ENCODE results near the gene RAMP2.
"Not testable (repeated sequence)": the region's sequence is repeated elsewhere in the genome, so short reads cannot be mapped to it uniquely, and the experiment has no call there.

RAMP2 gene

DNA sequence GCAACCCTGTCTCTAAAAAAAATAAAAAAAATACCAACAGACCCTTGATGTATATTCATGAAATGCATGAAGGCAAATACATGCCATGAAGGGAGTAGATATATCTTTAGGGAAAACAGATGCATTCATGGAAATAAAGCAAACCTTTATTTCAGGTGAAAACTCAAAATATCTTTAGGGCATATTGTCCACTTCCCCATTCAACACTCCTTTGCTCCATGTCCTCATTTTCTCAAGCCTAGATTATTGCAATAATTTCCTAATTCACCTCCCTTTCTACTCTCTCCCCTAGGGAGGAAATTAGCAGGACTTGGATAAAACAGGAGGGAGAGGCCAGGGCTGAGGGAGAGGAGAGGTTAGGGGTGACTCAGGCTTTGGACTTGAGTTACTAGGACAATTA, 6.5 kb downstream of the RAMP2 start:
- TF ChIP-seq, protein P1, sequence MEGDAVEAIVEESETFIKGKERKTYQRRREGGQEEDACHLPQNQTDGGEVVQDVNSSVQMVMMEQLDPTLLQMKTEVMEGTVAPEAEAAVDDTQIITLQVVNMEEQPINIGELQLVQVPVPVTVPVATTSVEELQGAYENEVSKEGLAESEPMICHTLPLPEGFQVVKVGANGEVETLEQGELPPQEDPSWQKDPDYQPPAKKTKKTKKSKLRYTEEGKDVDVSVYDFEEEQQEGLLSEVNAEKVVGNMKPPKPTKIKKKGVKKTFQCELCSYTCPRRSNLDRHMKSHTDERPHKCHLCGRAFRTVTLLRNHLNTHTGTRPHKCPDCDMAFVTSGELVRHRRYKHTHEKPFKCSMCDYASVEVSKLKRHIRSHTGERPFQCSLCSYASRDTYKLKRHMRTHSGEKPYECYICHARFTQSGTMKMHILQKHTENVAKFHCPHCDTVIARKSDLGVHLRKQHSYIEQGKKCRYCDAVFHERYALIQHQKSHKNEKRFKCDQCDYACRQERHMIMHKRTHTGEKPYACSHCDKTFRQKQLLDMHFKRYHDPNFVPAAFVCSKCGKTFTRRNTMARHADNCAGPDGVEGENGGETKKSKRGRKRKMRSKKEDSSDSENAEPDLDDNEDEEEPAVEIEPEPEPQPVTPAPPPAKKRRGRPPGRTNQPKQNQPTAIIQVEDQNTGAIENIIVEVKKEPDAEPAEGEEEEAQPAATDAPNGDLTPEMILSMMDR (IDR thresholded peaks at IDR 0.05; ENCODE audit: borderline replicate concordance, control extremely low read depth, extremely low read depth, insufficient read depth, missing control alignments), result no peak
- no peak for DNase-seq (ENCODE audit: low spot score)
- in situ Hi-C loops (cut with MboI; ENCODE audit: low sequenced_read_pairs, unreplicated experiment), result no loop called here

DNA sequence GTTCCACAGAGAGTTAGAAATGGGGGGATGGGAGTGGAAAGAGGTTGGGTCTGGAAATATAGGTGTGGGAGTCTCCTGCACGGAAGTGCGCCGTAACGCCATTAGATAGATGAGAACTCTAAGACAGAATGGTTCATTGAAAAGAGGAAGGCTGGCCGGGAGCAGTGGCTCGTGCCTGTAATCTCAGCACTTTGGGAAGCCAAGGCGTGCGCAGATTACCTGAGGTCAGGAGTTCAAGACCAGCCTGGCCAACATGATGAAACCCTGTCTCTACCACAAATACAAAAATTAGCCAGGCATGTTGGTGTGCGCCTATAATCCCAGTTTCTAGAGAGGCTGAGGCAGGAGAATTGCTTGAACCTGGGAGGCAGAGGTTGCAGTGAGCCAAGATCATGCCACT, 7.0 kb downstream of the RAMP2 start:
- in situ Hi-C loops (cut with MboI; ENCODE audit: low sequenced_read_pairs, unreplicated experiment); DNase-seq (ENCODE audit: low spot score): not testable (repeated sequence)

DNA sequence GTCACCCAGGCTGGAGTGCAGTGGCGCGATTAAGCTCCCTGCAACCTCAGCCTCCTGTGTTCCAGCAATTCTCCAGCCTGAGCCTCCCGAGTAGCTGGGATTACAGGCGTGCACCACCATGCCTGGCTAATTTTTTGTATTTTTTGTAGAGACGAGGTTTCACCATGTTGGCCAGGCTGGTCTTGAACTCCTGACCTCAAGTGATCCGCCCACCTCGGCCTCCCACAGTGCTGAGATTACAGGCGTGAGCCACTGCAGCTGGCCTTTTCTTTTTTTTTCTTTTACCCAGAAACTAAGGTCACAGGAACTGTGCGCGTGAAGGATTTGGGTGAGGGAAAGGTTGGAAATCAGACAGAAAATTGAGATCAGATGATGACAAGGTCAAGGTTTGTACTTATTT, 8.9 kb downstream of the RAMP2 start:
- DNase-seq (ENCODE audit: low spot score), result not testable (repeated sequence)

DNA sequence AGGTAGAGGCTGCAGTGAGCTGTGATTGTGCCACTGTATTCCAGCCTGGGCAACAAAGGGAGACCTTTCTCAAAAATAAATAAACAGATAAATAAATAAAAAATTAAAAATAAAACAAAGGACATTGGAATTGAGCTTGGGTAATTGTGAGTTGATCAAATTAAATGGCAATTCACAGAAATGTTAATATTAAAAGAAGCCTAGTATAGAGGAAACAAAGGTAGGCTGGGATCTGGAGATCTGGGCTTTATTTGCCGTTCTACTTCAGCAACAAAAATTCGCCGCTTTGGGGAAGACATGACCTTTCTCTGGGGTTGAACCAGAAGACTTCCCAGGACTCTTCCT, 11.9 kb downstream of the RAMP2 start:
- DNase-seq (ENCODE audit: low spot score), result no peak
- in situ Hi-C loops (cut with MboI; ENCODE audit: low sequenced_read_pairs, unreplicated experiment), result no loop called here
- TF ChIP-seq, protein P1 (IDR thresholded peaks at IDR 0.05; ENCODE audit: borderline replicate concordance, control extremely low read depth, extremely low read depth, insufficient read depth, missing control alignments), result no peak

More for the DNA sequence above, 8.9 kb downstream of the RAMP2 start:
- in situ Hi-C loops (cut with MboI; ENCODE audit: low sequenced_read_pairs, unreplicated experiment), result not testable (repeated sequence)

DNA sequence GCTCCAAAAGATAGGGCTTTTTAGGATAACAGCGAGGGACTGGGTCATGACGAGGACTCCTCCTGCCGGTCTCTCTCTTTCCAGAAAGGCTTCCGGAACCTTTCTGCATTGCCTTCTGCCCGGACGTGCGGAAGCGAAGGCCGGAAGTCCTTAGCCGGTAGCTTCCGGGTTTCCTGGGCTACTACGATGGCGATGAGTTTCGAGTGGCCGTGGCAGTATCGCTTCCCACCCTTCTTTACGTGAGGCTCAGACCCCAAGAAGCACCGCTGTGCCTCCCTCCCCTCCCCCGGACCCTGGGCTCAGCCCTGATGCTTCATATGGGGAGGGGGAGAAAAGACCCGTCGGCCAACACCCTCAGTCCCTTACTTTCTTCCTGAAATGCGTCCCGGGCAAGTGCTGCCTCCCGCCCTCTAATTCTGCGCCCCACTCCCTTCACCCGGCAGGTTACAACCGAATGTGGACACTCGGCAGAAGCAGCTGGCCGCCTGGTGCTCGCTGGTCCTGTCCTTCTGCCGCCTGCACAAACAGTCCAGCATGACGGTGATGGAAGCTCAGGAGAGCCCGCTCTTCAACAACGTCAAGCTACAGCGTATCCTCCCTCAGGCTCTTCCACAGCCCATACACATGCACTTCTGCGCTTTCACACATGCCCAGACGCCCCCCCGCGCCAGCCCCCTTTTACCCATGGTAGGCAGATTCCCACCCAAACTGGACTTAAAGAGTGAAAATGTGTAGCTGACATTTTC, 12.4 kb downstream of the RAMP2 start, which contains the start of gene VPS25:
Gene VPS25, plus strand, starts transcription at position 160 of the 746 bp plus-strand sequence. Its CDS starts 27 bp downstream, at position 187.
- peak; percentile 88 for DNase-seq (ENCODE audit: low spot score)
- TF ChIP-seq, protein P1 (IDR thresholded peaks at IDR 0.05; ENCODE audit: borderline replicate concordance, control extremely low read depth, extremely low read depth, insufficient read depth, missing control alignments), result no peak
- in situ Hi-C loops (cut with MboI; ENCODE audit: low sequenced_read_pairs, unreplicated experiment), result no loop called here

DNA sequence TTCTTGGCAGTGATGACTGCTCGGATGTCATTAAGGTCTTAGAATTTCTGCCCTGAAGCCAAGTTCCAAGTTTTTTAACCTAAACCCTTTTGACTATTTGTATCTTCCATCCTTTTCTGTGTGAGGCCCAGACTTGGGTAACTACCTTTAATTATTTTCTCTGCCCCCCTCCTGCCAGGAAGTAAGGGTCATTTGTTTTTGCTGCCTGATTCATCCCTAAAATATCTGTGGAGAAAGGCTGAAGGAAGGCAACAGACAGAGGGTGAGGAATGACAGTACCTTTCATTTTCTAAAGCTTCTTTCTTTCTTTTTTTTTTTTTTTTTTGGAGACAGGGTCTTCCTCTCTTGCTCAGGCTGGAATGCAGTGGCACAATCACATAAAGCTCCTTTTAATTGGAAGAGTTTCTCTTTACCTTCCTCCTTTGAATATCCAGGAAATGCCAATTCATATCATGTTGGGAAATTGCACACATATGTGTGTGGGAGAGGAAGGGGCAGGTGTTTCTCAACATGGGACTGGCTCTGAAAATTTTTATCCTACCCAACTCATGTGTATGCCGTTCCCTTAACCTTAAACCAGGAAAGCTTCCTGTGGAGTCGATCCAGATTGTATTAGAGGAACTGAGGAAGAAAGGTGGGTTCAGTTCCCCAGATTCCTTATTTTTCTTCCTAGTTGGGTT, 13.2 kb downstream of the RAMP2 start:
- no peak for DNase-seq (ENCODE audit: low spot score)
- in situ Hi-C loops (cut with MboI; ENCODE audit: low sequenced_read_pairs, unreplicated experiment), result no loop called here
- TF ChIP-seq, protein P1 (IDR thresholded peaks at IDR 0.05; ENCODE audit: borderline replicate concordance, control extremely low read depth, extremely low read depth, insufficient read depth, missing control alignments), result no peak

DNA sequence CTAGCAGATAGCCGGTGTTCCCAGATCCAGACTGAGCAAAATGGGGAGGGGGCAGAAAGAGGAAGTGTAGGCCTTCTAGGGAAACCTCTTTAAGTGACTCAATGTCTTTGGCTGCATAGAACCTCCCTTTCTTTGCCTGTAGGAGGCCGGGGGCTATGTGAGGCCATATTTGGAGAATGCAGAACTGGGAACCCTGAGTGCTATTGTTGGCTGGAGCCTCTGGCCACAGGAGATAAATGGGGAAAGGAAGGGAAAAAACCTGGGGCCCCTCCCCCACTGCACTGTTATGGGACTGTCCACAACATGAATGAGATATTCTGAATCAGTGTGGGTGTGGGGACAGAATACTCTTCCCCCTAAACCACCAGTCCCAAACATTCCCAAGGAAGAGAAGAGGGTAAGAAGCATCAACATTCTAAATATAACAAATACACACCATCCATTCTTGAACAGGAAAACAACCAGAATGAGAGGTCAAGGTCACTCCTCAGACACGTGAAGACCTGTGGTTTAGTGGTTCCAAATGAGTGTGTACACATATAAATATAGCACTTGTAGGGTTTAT, 14.6 kb downstream of the RAMP2 start:
- in situ Hi-C loops (cut with MboI; ENCODE audit: low sequenced_read_pairs, unreplicated experiment), result no loop called here
- TF ChIP-seq, protein P1 (IDR thresholded peaks at IDR 0.05; ENCODE audit: borderline replicate concordance, control extremely low read depth, extremely low read depth, insufficient read depth, missing control alignments), result no peak
- DNase-seq (ENCODE audit: low spot score), result no peak

Measured in GM13976 (cell line).